ENCODE measurements around the gene SEMA3G.

SEMA3G gene

DNA sequence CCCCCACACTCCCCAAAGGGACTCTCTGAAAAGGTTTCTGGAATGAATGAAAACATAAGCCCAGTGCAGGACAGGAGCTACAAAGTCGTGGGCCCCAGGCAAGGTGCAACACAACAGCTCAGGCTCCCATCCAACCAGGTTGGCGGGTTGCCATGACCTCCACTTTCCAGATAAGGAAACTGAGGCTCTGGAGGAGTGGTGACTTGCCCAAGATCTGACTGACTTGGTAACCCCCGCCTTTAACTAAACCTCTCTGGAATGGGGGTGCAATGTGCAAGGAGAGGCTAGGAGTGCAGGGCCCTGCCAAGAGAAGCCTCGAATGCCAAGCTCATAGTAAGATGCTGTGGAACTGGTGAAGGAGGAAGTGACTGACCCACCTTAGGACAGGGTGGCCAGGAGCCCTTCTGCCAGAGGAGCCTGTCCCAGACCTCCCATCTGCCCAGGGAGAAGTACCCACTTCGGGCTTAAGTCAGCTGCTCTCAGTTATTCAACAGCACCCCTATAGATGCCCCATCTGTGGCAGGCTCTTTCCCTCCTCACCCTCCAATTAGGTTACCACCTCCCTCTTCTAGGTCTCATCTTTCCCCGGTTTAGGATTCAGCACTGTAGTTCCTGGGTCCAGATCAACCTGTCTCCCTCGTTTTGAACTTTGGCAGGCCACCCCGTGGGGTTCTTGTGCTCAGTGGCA, 9.5 kb upstream of the SEMA3G start:
- no peak for DNase-seq (ENCODE audit: low read depth in 1 of 2, low spot score in 1 of 2)
- Histone ChIP-seq H3K27ac (replicated peaks) (no peak overlapping the region), H3K4me3 (replicated peaks; ENCODE audit: insufficient read depth, low read length) (no peak overlapping the region), H3K27me3 (ENCODE audit: insufficient read depth, poor library complexity, severe bottlenecking) (no peaks in the 10 kb centered on the region)
- TF ChIP-seq SPI1 (IDR thresholded peaks at IDR 0.05; ENCODE audit: borderline replicate concordance, low read depth) = peak; percentile 43; the same call in 1 of the 2 replicates
- TF ChIP-seq, protein P1, sequence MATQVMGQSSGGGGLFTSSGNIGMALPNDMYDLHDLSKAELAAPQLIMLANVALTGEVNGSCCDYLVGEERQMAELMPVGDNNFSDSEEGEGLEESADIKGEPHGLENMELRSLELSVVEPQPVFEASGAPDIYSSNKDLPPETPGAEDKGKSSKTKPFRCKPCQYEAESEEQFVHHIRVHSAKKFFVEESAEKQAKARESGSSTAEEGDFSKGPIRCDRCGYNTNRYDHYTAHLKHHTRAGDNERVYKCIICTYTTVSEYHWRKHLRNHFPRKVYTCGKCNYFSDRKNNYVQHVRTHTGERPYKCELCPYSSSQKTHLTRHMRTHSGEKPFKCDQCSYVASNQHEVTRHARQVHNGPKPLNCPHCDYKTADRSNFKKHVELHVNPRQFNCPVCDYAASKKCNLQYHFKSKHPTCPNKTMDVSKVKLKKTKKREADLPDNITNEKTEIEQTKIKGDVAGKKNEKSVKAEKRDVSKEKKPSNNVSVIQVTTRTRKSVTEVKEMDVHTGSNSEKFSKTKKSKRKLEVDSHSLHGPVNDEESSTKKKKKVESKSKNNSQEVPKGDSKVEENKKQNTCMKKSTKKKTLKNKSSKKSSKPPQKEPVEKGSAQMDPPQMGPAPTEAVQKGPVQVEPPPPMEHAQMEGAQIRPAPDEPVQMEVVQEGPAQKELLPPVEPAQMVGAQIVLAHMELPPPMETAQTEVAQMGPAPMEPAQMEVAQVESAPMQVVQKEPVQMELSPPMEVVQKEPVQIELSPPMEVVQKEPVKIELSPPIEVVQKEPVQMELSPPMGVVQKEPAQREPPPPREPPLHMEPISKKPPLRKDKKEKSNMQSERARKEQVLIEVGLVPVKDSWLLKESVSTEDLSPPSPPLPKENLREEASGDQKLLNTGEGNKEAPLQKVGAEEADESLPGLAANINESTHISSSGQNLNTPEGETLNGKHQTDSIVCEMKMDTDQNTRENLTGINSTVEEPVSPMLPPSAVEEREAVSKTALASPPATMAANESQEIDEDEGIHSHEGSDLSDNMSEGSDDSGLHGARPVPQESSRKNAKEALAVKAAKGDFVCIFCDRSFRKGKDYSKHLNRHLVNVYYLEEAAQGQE (IDR thresholded peaks at IDR 0.05; ENCODE audit: insufficient replicate concordance, low read depth) = no peak

DNA sequence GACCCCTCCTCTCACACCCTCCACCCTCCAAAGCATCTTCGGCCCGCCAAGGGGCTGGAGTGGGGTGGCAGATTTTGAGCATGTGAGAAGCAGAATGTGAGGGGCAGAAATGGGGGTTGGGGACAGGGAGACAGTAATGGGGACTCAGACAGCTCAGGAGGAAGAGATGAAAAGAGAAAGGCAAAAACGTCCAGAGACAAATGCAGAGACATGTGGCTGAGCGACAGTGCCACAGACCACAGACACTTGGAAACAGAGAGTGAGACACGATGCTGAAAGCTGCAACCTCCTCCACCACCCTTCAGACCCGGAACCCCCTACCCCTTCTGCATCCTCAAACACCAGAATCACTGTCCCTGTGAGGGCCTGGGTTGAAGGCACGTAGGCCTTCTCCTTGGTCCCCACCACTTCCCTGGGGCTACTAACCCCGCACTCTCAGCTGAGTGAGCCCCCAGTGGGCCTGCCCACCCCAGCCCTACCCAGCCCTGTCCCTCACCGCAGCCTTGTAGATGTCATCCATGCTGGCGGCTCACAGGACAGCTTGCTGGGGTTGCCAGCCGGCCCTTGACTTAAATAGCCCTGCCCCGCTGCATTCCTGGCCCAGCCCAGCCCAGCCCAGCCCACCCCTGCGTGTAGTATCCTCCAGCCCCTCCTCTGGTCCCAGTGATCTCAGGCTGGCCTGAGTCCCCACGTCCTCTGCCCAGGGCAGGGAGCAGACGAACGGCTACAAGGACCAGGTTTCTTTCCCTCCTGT, 8.8 kb upstream of the SEMA3G start, which contains the start of gene TNNC1:
TSS of gene TNNC1 (minus strand) at position 546 of the 754 bp plus-strand sequence. CDS start at position 520, 26 bp downstream.
- H3K27ac ChIP-seq (replicated peaks) = peak within 1 kb of the TSS; percentile 89; the same call in 1 of the 2 replicates
- peak within 1 kb of the TSS; percentile 77; the same call in 1 of the 2 replicates for H3K4me3 ChIP-seq (replicated peaks; ENCODE audit: insufficient read depth, low read length)
- H3K27me3 ChIP-seq (ENCODE audit: insufficient read depth, poor library complexity, severe bottlenecking) = no peaks in the 10 kb centered on the region
- no peak for TF ChIP-seq POLR2AphosphoS5 (IDR thresholded peaks at IDR 0.05; ENCODE audit: low read depth)
- TF ChIP-seq, protein P1 (IDR thresholded peaks at IDR 0.05; ENCODE audit: insufficient replicate concordance, low read depth) = no peak
- TF ChIP-seq, protein P2, sequence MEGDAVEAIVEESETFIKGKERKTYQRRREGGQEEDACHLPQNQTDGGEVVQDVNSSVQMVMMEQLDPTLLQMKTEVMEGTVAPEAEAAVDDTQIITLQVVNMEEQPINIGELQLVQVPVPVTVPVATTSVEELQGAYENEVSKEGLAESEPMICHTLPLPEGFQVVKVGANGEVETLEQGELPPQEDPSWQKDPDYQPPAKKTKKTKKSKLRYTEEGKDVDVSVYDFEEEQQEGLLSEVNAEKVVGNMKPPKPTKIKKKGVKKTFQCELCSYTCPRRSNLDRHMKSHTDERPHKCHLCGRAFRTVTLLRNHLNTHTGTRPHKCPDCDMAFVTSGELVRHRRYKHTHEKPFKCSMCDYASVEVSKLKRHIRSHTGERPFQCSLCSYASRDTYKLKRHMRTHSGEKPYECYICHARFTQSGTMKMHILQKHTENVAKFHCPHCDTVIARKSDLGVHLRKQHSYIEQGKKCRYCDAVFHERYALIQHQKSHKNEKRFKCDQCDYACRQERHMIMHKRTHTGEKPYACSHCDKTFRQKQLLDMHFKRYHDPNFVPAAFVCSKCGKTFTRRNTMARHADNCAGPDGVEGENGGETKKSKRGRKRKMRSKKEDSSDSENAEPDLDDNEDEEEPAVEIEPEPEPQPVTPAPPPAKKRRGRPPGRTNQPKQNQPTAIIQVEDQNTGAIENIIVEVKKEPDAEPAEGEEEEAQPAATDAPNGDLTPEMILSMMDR (IDR thresholded peaks at IDR 0.05; ENCODE audit: insufficient read depth, low read length) = no peak
- no peak for TF ChIP-seq SPI1 (IDR thresholded peaks at IDR 0.05; ENCODE audit: borderline replicate concordance, low read depth)
- no peak for TF ChIP-seq GABPA (IDR thresholded peaks at IDR 0.05; ENCODE audit: low read depth)
- no peak for DNase-seq (ENCODE audit: low read depth in 1 of 2, low spot score in 1 of 2)

DNA sequence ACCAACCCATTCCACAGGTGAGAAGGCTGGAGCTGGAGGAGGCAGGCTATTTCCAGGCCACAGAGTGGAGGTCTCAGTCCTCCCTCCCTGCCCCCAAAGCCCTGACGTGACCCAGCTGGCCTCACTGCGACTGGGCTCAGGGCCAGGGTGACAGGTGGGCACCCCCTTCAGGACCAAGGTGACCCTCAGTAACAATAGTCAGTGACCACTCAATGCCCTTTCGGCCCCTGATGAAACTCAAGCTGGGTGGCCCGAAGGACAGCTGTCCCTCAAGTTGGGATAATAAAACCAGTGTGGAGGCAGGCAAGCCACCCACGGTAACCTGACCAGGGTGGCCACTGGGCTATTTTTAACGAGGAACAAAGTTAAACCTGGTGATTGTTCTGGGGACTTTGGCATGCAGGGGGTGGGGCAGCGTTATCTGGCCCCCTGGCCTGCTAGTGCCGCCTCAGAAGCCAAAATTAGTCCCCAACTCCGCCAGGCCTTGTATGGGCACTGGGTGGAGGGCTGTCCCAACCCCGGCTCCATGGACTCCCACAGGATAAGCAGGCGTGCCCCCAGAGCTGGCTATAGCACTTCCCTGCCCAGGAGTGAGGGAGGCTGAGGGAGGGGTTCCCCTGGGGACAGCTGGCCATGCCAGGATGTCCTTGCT, 7.8 kb upstream of the SEMA3G start:
- no peak overlapping the region for H3K4me3 ChIP-seq (replicated peaks; ENCODE audit: insufficient read depth, low read length)
- H3K27ac ChIP-seq (replicated peaks) = no peak overlapping the region
- H3K27me3 ChIP-seq (ENCODE audit: insufficient read depth, poor library complexity, severe bottlenecking) = no peaks in the 10 kb centered on the region
- TF ChIP-seq, protein P2 (IDR thresholded peaks at IDR 0.05; ENCODE audit: insufficient read depth, low read length) = no peak
- TF ChIP-seq, protein P1 (IDR thresholded peaks at IDR 0.05; ENCODE audit: insufficient replicate concordance, low read depth) = no peak
- TF ChIP-seq SPI1 (IDR thresholded peaks at IDR 0.05; ENCODE audit: borderline replicate concordance, low read depth) (no peak), POLR2AphosphoS5 (IDR thresholded peaks at IDR 0.05; ENCODE audit: low read depth) (no peak), GABPA (IDR thresholded peaks at IDR 0.05; ENCODE audit: low read depth) (no peak)
- no peak for DNase-seq (ENCODE audit: low read depth in 1 of 2, low spot score in 1 of 2)

All from HL-60 (cell line).